ENCODE results near the gene GZMB. TPM values are rescaled to one million over a fixed set of nuclear protein-coding genes. Genes with fewer than 3 reads are reported as not detected.
"Not testable (repeated sequence)": the region's sequence is repeated elsewhere in the genome, so short reads cannot be mapped to it uniquely, and the experiment has no call there.

GZMB gene
- total and polyA plus RNA-seq, 2 of the 13 experiments (the other 11 are each of a cell fraction or from before 2014, with no cell fraction given): 0.12 TPM; not detected in 1

DNA sequence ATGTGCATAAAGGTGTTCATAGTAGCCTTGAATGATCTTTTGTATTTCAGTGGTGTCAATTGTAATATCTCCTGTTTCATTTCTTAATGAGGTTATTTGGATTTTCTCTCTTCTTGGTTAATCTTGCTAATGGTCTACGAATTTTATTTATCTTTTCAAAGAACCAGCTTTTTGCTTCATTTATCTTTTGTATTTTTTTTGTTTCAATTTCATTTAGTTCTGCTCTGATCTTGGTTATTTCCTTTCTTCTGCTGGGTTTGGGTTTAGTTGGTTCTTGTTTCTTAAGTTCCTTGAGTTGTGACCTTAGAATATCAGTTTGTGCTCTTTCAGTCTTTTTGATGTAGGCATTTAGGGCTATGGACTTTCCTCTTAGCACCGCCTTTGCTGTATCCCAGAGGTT lies 43.0 kb downstream of the GZMB start:
- POLR2A ChIA-PET: not testable (repeated sequence)

More for the DNA sequence above, 43.0 kb downstream of the GZMB start:
- H3K27me3 ChIP-seq (ENCODE audit: control insufficient read depth in 1 of 2, insufficient read depth in 2 of 2, low read length in 2 of 2); H4K20me1 ChIP-seq (ENCODE audit: insufficient read depth, low read length); H2AFZ ChIP-seq (ENCODE audit: low read length); H3K4me1 ChIP-seq (ENCODE audit: insufficient read depth, low read length); H3K4me3 ChIP-seq (replicated peaks in 1 of 3; ENCODE audit: insufficient read depth in 1 of 3, low read depth in 2 of 3, low read length in 3 of 3); CTCF ChIA-PET (ENCODE audit: low intra/inter-chr PET ratio, low total read pairs); ATAC-seq; FAIRE-seq; H3K9ac ChIP-seq (ENCODE audit: insufficient read depth, low read depth, low read length); H3K27ac ChIP-seq (ENCODE audit: extremely low read length, insufficient read depth, low read length); H3K4me2 ChIP-seq (ENCODE audit: low read depth, low read length); H3K36me3 ChIP-seq (replicated peaks in 1 of 2; ENCODE audit: control insufficient read depth in 1 of 2, insufficient read depth in 2 of 2, low read length in 2 of 2); H3K79me2 ChIP-seq (ENCODE audit: insufficient read depth, low read length); in situ Hi-C loops (cut with HindIII; ENCODE audit: extremely low pct_ligation_motif_present, low pct_unique_long_range_greater_than_20kb); BruUV-seq (replicated peaks); DNase-seq (ENCODE audit: low spot score); intact Hi-C loops (cut with micrococcal nuclease; ENCODE audit: unreplicated experiment); H3K9me3 ChIP-seq (ENCODE audit: low read length); TF ChIP-seq SOX6 (CRISPR knock-in tag; IDR thresholded peaks at IDR 0.05): not testable (repeated sequence)
- WGBS (ENCODE audit: low lambda C conversion rate): 4% methylated on average over 2 of the region's 2 CpGs
- TF ChIP-seq ARNT (IDR thresholded peaks at IDR 0.05) (0 out of 2 replicates have a peak, but pooled peaks have one; percentile 63), SOX6 (IDR thresholded peaks at IDR 0.05) (peak; percentile 59; the same call in 1 of the 2 replicates), PHB2 (IDR thresholded peaks at IDR 0.05; ENCODE audit: partially characterized antibody) (peak; percentile 41), ZNF282 (IDR thresholded peaks at IDR 0.05; ENCODE audit: partially characterized antibody) (peak; percentile 29)
- TF ChIP-seq, protein P1, sequence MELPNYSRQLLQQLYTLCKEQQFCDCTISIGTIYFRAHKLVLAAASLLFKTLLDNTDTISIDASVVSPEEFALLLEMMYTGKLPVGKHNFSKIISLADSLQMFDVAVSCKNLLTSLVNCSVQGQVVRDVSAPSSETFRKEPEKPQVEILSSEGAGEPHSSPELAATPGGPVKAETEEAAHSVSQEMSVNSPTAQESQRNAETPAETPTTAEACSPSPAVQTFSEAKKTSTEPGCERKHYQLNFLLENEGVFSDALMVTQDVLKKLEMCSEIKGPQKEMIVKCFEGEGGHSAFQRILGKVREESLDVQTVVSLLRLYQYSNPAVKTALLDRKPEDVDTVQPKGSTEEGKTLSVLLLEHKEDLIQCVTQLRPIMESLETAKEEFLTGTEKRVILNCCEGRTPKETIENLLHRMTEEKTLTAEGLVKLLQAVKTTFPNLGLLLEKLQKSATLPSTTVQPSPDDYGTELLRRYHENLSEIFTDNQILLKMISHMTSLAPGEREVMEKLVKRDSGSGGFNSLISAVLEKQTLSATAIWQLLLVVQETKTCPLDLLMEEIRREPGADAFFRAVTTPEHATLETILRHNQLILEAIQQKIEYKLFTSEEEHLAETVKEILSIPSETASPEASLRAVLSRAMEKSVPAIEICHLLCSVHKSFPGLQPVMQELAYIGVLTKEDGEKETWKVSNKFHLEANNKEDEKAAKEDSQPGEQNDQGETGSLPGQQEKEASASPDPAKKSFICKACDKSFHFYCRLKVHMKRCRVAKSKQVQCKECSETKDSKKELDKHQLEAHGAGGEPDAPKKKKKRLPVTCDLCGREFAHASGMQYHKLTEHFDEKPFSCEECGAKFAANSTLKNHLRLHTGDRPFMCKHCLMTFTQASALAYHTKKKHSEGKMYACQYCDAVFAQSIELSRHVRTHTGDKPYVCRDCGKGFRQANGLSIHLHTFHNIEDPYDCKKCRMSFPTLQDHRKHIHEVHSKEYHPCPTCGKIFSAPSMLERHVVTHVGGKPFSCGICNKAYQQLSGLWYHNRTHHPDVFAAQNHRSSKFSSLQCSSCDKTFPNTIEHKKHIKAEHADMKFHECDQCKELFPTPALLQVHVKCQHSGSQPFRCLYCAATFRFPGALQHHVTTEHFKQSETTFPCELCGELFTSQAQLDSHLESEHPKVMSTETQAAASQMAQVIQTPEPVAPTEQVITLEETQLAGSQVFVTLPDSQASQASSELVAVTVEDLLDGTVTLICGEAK (IDR thresholded peaks at IDR 0.05): 0 out of 2 replicates have a peak, but pooled peaks have one; percentile 3
- TF ChIP-seq, protein P1 (CRISPR knock-in tag; IDR thresholded peaks at IDR 0.05): not testable (repeated sequence)
